WTC11 (cell line): ENCODE data around the gene TMEM217. TPM values are rescaled to one million over a fixed set of nuclear protein-coding genes. Genes with fewer than 3 reads are reported as not detected.

Experiments
- ATAC-seq: fragments of 200-7000 bp; cut with Tn5 transposase; 2 replicates; pipeline ENCODE4 v1.10.0; 2021; ENCODE audit warnings: mild to moderate bottlenecking, moderate library complexity
- CTCF ChIA-PET: fragments of 300-600 bp; sonication (Branson Sonifier 250); formaldehyde crosslinking; loops from one replicate; lab custom pipeline; 2021; ENCODE audit warnings: antibody characterized with exemption; lab: Charles Lee
- POLR2A ChIA-PET: fragments of 350-600 bp; sonication (Branson Sonifier 250); formaldehyde crosslinking; loops from one replicate; lab custom pipeline; 2021; ENCODE audit warnings: antibody characterized with exemption; lab: Charles Lee
- DNase-seq: peaks from one replicate; pipeline ENCODE4 v3.0.0; 2021; ENCODE audit warnings: low spot score
- H3K27ac Mint-ChIP-seq: 2 replicates; pipeline ENCODE4 v1.8.0; 2021; ENCODE audit warnings: mixed read lengths
- H3K27me3 Mint-ChIP-seq: 2 replicates; pipeline ENCODE4 v1.8.0; 2021; ENCODE audit warnings: low read depth, mild to moderate bottlenecking, moderate library complexity, mixed read lengths
- H3K36me3 Mint-ChIP-seq: 2 replicates; pipeline ENCODE4 v1.8.0; 2021; ENCODE audit warnings: mixed read lengths
- H3K4me1 Mint-ChIP-seq: 2 replicates; pipeline ENCODE4 v1.8.0; 2022; ENCODE audit warnings: mixed read lengths
- H3K4me3 Mint-ChIP-seq: 2 replicates; pipeline ENCODE4 v1.8.0; 2021; ENCODE audit warnings: mild to moderate bottlenecking, moderate library complexity, mixed read lengths
- H3K9me3 Mint-ChIP-seq: 2 replicates; pipeline ENCODE4 v1.8.0; 2021; ENCODE audit warnings: mixed read lengths
- E2F1 ChIP-seq: sonication (generic); formaldehyde crosslinking; IDR thresholded peaks from 2 replicates; pipeline ENCODE4 v1.8.0; 2022; ENCODE audit warnings: mild to moderate bottlenecking, missing genetic modification reagents
- E2F5 ChIP-seq: sonication (generic); formaldehyde crosslinking; IDR thresholded peaks from 2 replicates; pipeline ENCODE4 v1.8.1; 2022; ENCODE audit warnings: mild to moderate bottlenecking, moderate library complexity, missing genetic modification reagents
- EMX1 ChIP-seq: fragments of 250-450 bp; sonication (Bioruptor Pico); IDR thresholded peaks from 2 replicates; pipeline ENCODE4 v1.8.0; 2021; ENCODE audit warnings: mild to moderate bottlenecking
- FOXP1 ChIP-seq: sonication (generic); formaldehyde crosslinking; IDR thresholded peaks from 2 replicates; pipeline ENCODE4 v1.8.0; 2022; ENCODE audit warnings: missing genetic modification reagents, mild to moderate bottlenecking, moderate library complexity, borderline replicate concordance
- JAZF1 ChIP-seq: fragments of 250-450 bp; sonication (Bioruptor Pico); IDR thresholded peaks from 2 replicates; pipeline ENCODE4 v1.9.0; 2021; ENCODE audit warnings: moderate library complexity, mild to moderate bottlenecking, inconsistent platforms
- KAT7 ChIP-seq: sonication (generic); formaldehyde crosslinking; IDR thresholded peaks from 2 replicates; pipeline ENCODE4 v1.8.1; 2023; ENCODE audit warnings: missing genetic modification reagents, mild to moderate bottlenecking, borderline replicate concordance
- MLX ChIP-seq: sonication (generic); formaldehyde crosslinking; IDR thresholded peaks from 2 replicates; pipeline ENCODE4 v1.8.1; 2023; ENCODE audit warnings: mild to moderate bottlenecking, missing genetic modification reagents, moderate library complexity
- MYBL2 ChIP-seq: sonication (generic); formaldehyde crosslinking; IDR thresholded peaks from 2 replicates; pipeline ENCODE4 v1.8.1; 2023; ENCODE audit warnings: mild to moderate bottlenecking, moderate library complexity, missing genetic modification reagents
- NR3C1 ChIP-seq: sonication (generic); formaldehyde crosslinking; conservative IDR thresholded peaks from 2 replicates; pipeline ENCODE4 v1.8.1; 2023; ENCODE audit warnings: low read depth, mild to moderate bottlenecking, missing genetic modification reagents
- PRDM15 ChIP-seq: sonication (generic); formaldehyde crosslinking; IDR thresholded peaks from 2 replicates; pipeline ENCODE4 v1.8.0; 2022; ENCODE audit warnings: missing genetic modification reagents
- PRRX2 ChIP-seq: fragments of 250-450 bp; sonication (Bioruptor Pico); IDR thresholded peaks from 2 replicates; pipeline ENCODE4 v1.8.0; 2021; ENCODE audit warnings: mild to moderate bottlenecking
- SMAD3 ChIP-seq: sonication (generic); formaldehyde crosslinking; IDR thresholded peaks from 2 replicates; pipeline ENCODE4 v1.8.0; 2022; ENCODE audit warnings: missing genetic modification reagents, mild to moderate bottlenecking, borderline replicate concordance
- SMAD4 ChIP-seq: sonication (generic); formaldehyde crosslinking; IDR thresholded peaks from 2 replicates; pipeline ENCODE4 v1.8.0; 2022; ENCODE audit warnings: mild to moderate bottlenecking, missing genetic modification reagents
- SOX15 ChIP-seq: fragments of 250-450 bp; sonication (Bioruptor Pico); IDR thresholded peaks from 2 replicates; pipeline ENCODE4 v1.9.0; 2021; ENCODE audit warnings: mild to moderate bottlenecking
- STAT6 ChIP-seq: sonication (generic); formaldehyde crosslinking; conservative IDR thresholded peaks from 2 replicates; pipeline ENCODE4 v1.8.1; 2023; ENCODE audit warnings: mild to moderate bottlenecking, low read depth, missing genetic modification reagents, moderate library complexity
- USF1 ChIP-seq: sonication (generic); formaldehyde crosslinking; IDR thresholded peaks from 2 replicates; pipeline ENCODE4 v1.8.0; 2022; ENCODE audit warnings: mild to moderate bottlenecking, missing genetic modification reagents
- ZNF532 ChIP-seq: fragments of 250-450 bp; sonication (Bioruptor Pico); IDR thresholded peaks from 2 replicates; pipeline ENCODE4 v1.9.0; 2021; ENCODE audit warnings: mild to moderate bottlenecking, borderline replicate concordance
- ZNF671 ChIP-seq: fragments of 250-450 bp; sonication (Bioruptor Pico); IDR thresholded peaks from 2 replicates; pipeline ENCODE4 v1.8.0; 2021; ENCODE audit warnings: mild to moderate bottlenecking
- total RNA-seq: library from RNA; stranded (reverse); gene quantifications from 3 replicates; pipeline ENCODE4 v1.2.3, GENCODE V29; 2021

Gene TMEM217
- total RNA-seq, 1 experiment from 2014 or later: 0.61 TPM

- ChIA-PET POLR2A (interaction anchor here (1.1 kb wide), 1 partner anchor 52 kb away, joined by 3 read pairs; the partner anchor contains the start of gene TBC1D22B), CTCF (interaction anchor here (0.9 to 20.2 kb wide), 3 partner anchors 154 to 182 kb away, joined by 4 to 537 read pairs (median 30); no protein-coding TSS in a partner anchor)
- no peaks in the 10 kb centered on the region for H3K9me3 Mint-ChIP-seq
- no peaks in the 10 kb centered on the region for H3K36me3 Mint-ChIP-seq
- H3K4me1 Mint-ChIP-seq: peaks cover 5% of the 10 kb centered on the region; the same call in 1 of the 2 replicates
- no peak overlapping the region for H3K27ac Mint-ChIP-seq
- H3K4me3 Mint-ChIP-seq: no peak overlapping the region
- peaks cover 3% of the 10 kb centered on the region; the same call in 1 of the 2 replicates for H3K27me3 Mint-ChIP-seq
- no peak for ATAC-seq
- TF ChIP-seq ZNF532 (CRISPR knock-in tag) (no peak), MLX (CRISPR knock-in tag) (no peak), E2F1 (CRISPR knock-in tag) (no peak), NR3C1 (CRISPR knock-in tag) (no peak), EMX1 (CRISPR knock-in tag) (no peak), ZNF671 (CRISPR knock-in tag) (no peak), SMAD3 (CRISPR knock-in tag) (no peak), E2F5 (CRISPR knock-in tag) (no peak), MYBL2 (CRISPR knock-in tag) (no peak), USF1 (no peak), SOX15 (no peak), PRDM15 (CRISPR knock-in tag) (no peak), STAT6 (no peak), PRRX2 (CRISPR knock-in tag) (no peak), KAT7 (no peak), JAZF1 (CRISPR knock-in tag) (no peak), FOXP1 (CRISPR knock-in tag) (no peak), SMAD4 (no peak)
- TF ChIP-seq, all 79 proteins: peak for 0
- no peak for DNase-seq
Observed at GRCh38 chr6:37205175-37205996, 52.6 kb downstream of the TMEM217 start.
